Breast epithelium (tissue), 4 donors: ENCODE measurements around the gene BNIP3. TPM values are rescaled to one million over a fixed set of nuclear protein-coding genes. Genes with fewer than 3 reads are reported as not detected.

Source experiments
- DNase-seq, 2 donors: peaks; one replicate each; pipeline ENCODE4 v3.0.0-alpha.2; 2019; ENCODE audit warnings: low spot score in 2 of 2
- H3K27ac ChIP-seq, 2 donors: fragments of 200-600 bp; sonication (generic) in 1 of 2; one replicate each; pipeline ENCODE4 v1.5.1; 2016 to 2019; ENCODE audit warnings: mild to moderate bottlenecking in 1 of 2
- H3K27me3 ChIP-seq, 2 donors: fragments of 200-600 bp; sonication (generic) in 1 of 2; one replicate each; pipeline versions ENCODE4 v1.5.1 to v1.6.0; 2017 to 2019; ENCODE audit warnings: control low read depth in 1 of 2, mild to moderate bottlenecking in 1 of 2
- H3K36me3 ChIP-seq: fragments of 200-600 bp; one replicate; pipeline ENCODE4 v1.5.1; 2019
- H3K4me1 ChIP-seq, 2 donors: fragments of 200-600 bp; sonication (generic); one replicate each; pipeline ENCODE4 v1.5.1; 2016 to 2019; ENCODE audit warnings: control low read depth in 1 of 2
- H3K4me3 ChIP-seq, 3 donors: fragments of 200-600 bp; sonication (generic); 1 replicate in 2 of 3; 2 replicates in 1 of 3; pipeline ENCODE4 v1.5.1; 2016 to 2019; ENCODE audit warnings: mild to moderate bottlenecking in 3 of 3, moderate library complexity in 2 of 3
- H3K9me3 ChIP-seq, 2 donors: fragments of 200-600 bp; sonication (generic) in 1 of 2; one replicate each; pipeline ENCODE4 v1.5.1; 2016 to 2019; ENCODE audit warnings: control low read depth in 1 of 2
- CTCF ChIP-seq, 3 donors: fragments of 450-650 bp; IDR thresholded peaks; one replicate each; pipeline ENCODE4 v1.5.1; 2016 to 2017; ENCODE audit warnings: antibody characterized with exemption in 3 of 3, mild to moderate bottlenecking in 3 of 3, moderate library complexity in 3 of 3
- POLR2A ChIP-seq: fragments of 450-650 bp; IDR thresholded peaks from one replicate; pipeline ENCODE4 v1.6.1; 2016; ENCODE audit warnings: antibody characterized with exemption, mild to moderate bottlenecking, moderate library complexity
- POLR2AphosphoS5 ChIP-seq, 3 donors: sonication (generic); formaldehyde crosslinking; IDR thresholded peaks; one replicate each; pipeline ENCODE4 v1.6.1; 2017; ENCODE audit warnings: antibody characterized with exemption in 3 of 3
- intact Hi-C: fragments of 100-400 bp; cut with DNase I; formaldehyde crosslinking; loops from one replicate; pipeline ENCODE4 v1.15.1; 2023; ENCODE audit warnings: low total_unique reads
- total RNA-seq, 3 donors: library from RNA; depleted of rRNA; stranded (reverse); fragments of >200 nt; gene quantifications; one replicate each; pipeline ENCODE4 v1.1.0, GENCODE V29; 2016

BNIP3 gene
- total RNA-seq, 3 donors from 2014 or later: 81.9 to 235 (median 107) TPM

DNA sequence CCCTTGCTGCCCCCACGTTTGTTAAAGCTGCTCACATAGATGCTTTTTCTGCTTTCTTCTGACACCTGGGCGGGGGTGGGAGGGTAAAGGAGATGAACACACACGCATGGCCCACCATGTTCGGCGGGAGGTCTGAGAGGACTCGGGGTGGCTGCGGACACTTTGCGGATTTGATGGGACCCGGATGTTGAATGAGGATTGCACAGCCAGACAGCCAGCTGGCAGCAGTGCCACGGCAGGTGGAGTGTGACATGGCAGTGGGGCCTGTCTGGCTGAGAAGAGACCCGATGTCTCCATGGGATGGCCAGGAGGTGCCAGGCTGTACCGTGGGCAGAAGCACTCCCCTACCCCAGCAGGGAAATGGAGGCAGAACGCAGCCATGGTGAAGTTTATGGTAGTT is 49.7 kb downstream of the BNIP3 start:
- no peak for DNase-seq

GRCh38 chr10:131930586-131931330 is 51.0 kb downstream of the BNIP3 start:
- no peak overlapping the region for H3K4me3 ChIP-seq
- TF ChIP-seq POLR2AphosphoS5 (IDR thresholded peaks at IDR 0.05) (no peak), CTCF (IDR thresholded peaks at IDR 0.05) (no peak), POLR2A (no peak)
- intact Hi-C loops: no loop called here
- H3K9me3 ChIP-seq: peaks cover 0 to 4% of the 10 kb centered on the region in 2 donors
- H3K27me3 ChIP-seq: no peaks in the 10 kb centered on the region
- H3K4me1 ChIP-seq: peaks cover 0 to 3% of the 10 kb centered on the region in 2 donors
- no peak for DNase-seq
- no peaks in the 10 kb centered on the region for H3K36me3 ChIP-seq
- no peak overlapping the region for H3K27ac ChIP-seq

More for the DNA sequence above, 49.7 kb downstream of the BNIP3 start:
- Histone ChIP-seq H3K36me3 (no peaks in the 10 kb centered on the region), H3K27ac (no peak overlapping the region), H3K27me3 (no peaks in the 10 kb centered on the region), H3K9me3 (no peaks in the 10 kb centered on the region), H3K4me3 (no peak overlapping the region), H3K4me1 (peaks cover 0 to 3% of the 10 kb centered on the region in 2 donors)
- intact Hi-C loops: no loop called here
- TF ChIP-seq CTCF (IDR thresholded peaks at IDR 0.05) (no peak), POLR2A (no peak)

DNA sequence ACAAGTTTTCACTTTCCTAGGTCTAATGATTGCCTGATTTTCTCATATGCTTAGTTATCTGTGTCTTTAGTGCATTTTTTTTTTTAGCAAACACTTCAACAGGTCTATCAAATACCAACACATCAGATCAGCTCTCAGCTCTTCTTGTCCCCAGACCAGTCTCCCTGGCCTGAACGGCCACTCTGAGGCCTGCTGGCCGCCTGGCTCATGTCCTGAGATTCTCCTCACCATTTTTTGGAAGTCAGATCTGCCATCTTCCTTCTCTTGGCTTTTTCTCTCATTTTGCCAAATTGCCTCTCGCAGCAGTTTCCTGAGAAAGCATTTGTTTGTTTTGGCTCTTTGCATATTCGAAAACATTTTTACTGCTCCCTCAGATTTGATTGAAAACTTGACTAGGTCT is 51.6 kb downstream of the BNIP3 start:
- Histone ChIP-seq H3K27me3 (no peaks in the 10 kb centered on the region), H3K4me1 (peaks cover 0 to 3% of the 10 kb centered on the region in 2 donors), H3K4me3 (no peak overlapping the region), H3K36me3 (no peaks in the 10 kb centered on the region), H3K9me3 (peaks cover 0 to 10% of the 10 kb centered on the region in 2 donors), H3K27ac (no peak overlapping the region)
- DNase-seq: no peak
- intact Hi-C loops: no loop called here
- TF ChIP-seq CTCF (IDR thresholded peaks at IDR 0.05) (no peak), POLR2AphosphoS5 (IDR thresholded peaks at IDR 0.05) (no peak), POLR2A (no peak)

GRCh38 chr10:131929122-131929845 is 52.4 kb downstream of the BNIP3 start:
- DNase-seq: no peak
- H3K4me3 ChIP-seq: no peak overlapping the region
- no peaks in the 10 kb centered on the region for H3K27me3 ChIP-seq
- intact Hi-C loops: no loop called here
- H3K36me3 ChIP-seq: no peaks in the 10 kb centered on the region
- no peak for TF ChIP-seq POLR2AphosphoS5 (IDR thresholded peaks at IDR 0.05)
- TF ChIP-seq CTCF (IDR thresholded peaks at IDR 0.05): no peak
- no peak for TF ChIP-seq POLR2A
- H3K9me3 ChIP-seq: peaks cover 0 to 11% of the 10 kb centered on the region in 2 donors
- peak overlapping the region in 1 of 2 donors; percentile 65 for H3K27ac ChIP-seq
- peaks cover 0 to 3% of the 10 kb centered on the region in 2 donors for H3K4me1 ChIP-seq
